IPS-NIHi7 (cell line): ENCODE measurements around the gene ATMIN.
A peak's percentile ranks its signal among the peaks of the same experiment; 100 is the strongest.

Source experiments
- DNase-seq: peaks from one replicate; pipeline ENCODE4 v3.0.0; 2012; ENCODE audit warnings: mixed read lengths; ENCODE audit errors: extremely low spot score

ATMIN gene

DNA sequence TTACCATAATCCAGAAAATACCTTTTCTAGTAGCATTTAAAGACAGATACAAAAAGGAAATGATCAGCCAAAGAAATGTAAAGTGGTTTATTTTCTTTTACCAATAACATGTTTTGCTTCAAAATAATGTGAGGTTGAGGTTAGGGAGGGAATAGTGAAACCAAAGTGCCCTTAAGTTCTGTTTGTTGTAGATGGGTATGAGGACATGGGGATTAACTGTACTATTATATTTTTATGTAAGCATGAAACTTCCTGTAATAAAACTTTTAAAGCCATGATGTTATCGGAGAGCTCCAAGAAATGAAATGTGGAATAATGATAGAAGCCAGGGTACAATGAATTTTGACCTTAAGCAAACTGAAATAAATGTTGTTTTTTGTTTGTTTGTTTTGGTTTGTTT, 31.5 kb downstream of the ATMIN start:
- DNase-seq, result no peak

DNA sequence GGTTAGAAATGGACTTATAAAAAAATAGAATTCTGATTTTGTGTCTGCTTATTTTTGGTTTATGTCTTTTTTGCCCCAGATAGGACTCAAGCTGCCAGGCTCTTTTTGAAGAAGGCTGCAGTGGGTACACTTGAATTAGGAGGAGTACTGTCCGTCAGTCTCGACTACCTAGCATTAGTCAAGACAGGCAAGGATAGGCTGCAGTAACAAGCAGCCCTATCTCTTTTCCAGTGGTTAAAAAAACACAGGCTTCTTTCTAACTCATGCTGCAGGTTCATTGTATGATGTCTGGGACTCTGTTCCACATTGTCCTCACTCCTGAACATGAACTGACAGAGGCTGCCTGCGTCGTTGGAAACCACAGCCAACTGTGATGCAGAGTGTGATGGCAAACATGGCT, 33.4 kb downstream of the ATMIN start:
- no peak for DNase-seq

DNA sequence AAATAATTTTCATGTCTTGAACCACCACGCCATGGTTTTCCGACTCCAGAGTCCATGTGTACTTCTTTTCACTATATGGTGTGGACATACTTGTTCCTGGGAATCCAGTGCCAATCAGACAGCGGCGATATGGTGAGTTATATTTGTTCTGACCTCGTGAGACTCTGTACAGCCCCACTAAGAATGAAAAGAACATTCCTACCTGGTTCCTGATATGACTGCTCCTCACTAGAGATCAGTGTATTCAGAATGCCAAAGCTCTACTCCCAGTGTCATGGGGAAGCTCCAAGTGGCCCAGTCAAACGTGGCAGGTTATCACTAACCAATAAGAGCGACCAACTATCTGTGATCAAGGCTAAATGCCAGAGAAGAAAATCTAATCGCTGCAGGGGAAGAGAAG, 35.3 kb downstream of the ATMIN start:
- DNase-seq, result no peak

DNA sequence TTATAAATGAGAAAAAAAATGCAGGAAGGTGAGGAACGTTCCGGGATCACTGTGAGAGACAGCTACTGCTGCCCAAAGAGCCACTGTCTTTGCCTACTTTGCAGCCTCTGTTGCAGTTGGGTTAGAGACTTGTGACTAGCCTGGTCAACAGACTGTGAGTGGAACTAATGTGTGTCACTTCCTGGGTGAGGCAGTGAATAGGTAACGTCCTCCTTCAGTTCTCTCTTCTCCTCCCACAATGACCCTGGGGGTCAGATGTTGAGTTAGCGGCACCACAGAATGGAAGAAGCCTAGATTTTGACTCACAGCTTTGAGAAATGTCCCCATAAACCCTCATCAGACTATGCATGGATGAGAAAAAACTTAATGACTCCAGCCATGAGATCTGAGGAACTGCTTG, 36.2 kb downstream of the ATMIN start:
- DNase-seq, result no peak

DNA sequence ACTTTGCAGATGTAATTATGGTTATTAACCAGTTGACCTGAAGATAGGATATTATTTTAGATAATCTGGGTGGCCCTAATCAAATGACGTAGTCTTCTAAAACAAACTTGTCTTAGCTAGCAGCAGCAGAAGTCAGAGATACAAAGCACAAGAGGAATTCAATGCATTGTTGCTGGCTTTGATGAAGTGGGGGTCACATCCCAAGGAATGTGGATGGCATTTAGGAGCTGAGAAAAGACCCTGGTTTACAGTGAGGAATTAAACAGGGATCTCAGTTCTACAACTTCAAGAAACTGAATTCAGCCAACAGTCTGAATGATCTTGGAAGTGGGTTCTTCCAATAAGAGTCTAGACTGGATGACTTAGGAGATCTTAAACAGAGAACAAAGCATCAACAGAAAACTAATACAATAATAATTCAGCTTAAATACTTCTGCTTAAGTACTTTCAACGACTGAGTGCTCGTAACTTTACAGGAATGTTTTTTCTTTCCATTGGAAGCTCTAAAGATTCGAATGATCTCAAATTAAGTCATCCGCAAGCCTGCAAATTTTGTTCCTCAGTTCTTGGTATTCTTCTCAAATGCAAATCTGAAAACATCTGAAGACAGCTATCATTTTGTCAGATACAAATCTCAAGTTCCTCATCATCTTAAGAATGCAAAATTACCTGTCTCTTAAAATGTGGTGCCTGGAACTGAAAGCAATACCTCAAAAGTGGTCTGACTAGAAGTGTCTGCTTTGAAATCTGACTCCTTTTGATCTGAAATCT, 38.1 kb downstream of the ATMIN start:
- no peak for DNase-seq

DNA sequence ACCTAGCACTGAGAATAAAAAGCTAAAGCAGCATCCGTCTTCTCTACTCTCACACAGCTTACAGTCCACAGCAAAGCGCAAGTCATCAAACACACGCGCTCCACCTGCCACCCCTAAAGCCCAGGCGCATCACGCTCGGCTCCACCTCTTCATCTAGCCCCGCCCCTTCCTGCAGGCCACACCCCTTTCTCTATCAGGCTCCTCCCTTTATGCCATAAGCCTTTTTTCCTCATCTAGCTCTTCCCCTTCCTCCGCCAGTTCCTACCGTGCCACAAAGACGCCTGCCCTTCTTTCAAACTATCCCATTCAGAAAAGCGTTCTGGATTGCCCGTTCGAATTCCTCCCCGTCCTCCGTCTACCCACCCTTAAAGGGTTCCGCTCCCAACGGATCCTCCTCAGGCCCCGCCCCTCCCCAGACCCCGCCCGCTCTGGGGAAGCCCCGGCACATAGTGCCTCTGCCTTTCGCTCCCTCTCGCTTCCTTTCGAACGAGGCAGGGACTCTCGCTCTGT, 41.0 kb downstream of the ATMIN start:
- DNase-seq, result peak; percentile 84

DNA sequence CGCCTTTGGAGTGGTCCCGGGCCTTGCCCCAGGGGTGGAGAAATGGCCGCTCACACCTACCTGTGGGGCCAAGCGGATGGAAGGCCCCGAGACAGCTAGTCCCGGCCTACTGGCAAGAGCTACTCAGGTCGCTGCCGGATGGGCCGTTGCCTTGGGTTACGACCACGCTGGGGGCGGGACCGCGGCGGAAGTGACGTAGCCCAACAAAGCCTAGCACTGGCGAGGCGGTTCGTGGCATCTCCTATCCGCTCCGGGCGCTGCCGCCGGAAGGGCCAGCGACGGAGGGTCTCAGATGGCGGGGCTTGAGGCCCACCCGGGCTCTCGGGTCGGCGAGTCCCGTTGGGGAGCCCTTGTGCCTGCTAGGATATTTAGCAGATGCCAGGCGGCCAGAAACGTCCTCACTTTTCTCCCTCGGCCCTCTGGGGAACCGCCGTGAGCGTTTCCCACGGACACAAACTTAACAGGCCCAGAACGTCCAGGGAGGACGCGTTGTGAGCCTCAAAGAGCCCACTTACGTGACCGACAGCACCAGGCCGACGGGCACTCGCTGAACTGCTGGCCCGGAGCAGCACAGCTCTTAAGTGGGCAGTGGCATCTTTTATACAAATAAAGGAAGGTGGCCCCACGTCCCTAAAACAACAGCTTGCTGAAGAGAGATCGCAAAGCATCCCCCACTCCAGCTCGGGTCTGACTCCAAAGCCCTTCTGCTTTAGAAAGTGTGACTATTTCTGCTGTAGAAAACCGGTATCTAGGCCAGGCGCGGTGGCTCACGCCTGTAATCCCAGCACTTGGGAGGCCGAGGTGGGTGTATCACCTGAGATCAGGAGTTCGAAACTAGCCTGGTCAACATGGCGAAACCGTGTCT, 41.7 kb downstream of the ATMIN start, which contains the start of gene C16orf46:
Gene C16orf46 (minus strand): TSS at position 163 of the 865 bp plus-strand sequence. CDS start 13,283 bp downstream, outside the sequence.
- peak; percentile 97 for DNase-seq

DNA sequence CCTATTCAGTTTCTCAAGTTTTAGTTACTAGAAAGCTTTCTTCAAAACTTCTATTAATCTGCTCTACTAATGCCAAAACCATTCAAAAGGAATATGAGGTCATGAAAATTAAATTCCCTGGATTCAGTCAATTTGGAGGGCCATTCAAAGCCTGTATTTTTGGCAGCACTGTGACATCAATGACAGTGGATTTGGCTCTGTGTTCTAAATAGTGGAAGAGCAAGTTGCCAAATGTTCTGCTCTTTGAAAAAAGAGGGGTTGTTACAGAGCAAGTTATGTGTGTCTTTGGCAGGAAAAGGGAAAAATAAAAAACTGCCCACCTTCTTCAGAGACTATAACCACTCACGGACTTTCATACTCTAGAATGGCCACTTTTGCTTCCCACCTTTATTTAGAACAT, 44.6 kb downstream of the ATMIN start:
- no peak for DNase-seq

DNA sequence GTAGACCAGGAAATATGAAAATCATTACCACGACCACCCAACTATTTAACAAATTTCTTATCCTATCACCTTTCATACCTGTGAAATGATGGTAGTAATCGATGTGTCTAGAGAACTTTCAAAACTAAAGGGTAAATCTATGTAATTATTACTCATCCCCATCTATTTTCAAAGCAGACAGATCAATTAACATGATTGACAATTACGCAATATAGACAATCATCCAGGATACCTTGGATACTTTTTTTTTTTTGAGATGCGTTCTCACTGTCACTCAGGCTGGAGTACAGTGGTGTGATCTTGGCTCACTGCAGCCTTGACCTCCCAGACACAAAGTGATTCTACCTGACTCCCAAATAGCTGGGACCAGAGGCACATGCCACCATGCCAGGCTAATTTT, 45.4 kb downstream of the ATMIN start:
- no peak for DNase-seq

DNA sequence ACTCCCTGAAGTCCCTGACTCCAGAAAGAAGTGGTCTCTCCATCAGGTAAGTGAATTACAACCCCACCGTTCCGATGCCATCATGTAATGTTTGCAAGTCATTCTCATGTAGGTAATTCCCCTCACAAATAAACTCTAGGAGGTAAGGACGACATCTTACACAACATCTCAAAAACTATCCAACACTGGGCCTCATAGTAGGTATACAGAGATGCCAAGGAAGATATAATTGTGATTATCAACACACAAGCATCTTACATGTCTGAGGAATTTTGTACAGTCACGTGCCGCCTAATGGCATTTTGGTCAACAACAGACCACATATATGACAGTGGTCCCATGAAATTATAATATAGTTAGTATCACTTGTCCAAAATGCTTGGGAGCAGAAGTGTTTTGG, 53.2 kb downstream of the ATMIN start:
- no peak for DNase-seq

DNA sequence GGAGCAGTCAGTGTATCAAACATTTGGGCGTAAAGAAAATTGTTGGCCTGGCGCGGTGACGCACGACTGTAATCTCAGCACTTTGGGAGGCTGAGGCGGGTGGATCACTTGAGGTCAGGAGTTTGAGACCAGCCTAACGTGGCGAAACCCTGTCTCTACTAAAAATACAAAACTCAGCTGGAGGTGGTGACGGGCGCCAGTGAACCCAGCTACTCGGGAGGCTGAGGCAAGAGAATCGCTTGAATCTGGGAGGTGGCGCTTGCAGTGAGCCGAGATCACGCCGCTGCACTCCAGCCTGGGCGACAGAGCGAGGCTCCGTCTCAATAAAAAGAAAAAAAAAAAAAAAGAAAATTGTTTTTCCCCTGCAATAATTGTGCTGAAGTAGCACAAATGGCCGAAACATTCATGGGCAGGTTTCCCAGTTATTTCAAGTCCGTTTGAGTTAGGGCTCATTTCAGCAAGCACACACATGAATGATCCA, 59.2 kb downstream of the ATMIN start:
- no peak for DNase-seq

DNA sequence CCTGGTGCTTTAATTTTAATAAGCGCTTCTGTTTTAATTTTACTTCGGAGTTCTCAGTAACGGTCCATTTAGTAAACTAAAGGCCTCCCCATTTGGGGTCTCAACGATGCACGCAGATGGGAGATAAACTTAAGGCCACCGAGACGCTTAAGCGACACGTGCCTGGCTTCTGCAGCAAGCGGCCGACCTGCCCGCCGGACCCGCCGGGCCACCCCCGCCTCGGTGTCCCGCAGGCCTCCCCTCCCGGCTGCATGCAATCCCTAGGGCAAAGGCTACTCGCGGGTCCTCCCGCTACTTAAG, 60.0 kb downstream of the ATMIN start:
- no peak for DNase-seq

DNA sequence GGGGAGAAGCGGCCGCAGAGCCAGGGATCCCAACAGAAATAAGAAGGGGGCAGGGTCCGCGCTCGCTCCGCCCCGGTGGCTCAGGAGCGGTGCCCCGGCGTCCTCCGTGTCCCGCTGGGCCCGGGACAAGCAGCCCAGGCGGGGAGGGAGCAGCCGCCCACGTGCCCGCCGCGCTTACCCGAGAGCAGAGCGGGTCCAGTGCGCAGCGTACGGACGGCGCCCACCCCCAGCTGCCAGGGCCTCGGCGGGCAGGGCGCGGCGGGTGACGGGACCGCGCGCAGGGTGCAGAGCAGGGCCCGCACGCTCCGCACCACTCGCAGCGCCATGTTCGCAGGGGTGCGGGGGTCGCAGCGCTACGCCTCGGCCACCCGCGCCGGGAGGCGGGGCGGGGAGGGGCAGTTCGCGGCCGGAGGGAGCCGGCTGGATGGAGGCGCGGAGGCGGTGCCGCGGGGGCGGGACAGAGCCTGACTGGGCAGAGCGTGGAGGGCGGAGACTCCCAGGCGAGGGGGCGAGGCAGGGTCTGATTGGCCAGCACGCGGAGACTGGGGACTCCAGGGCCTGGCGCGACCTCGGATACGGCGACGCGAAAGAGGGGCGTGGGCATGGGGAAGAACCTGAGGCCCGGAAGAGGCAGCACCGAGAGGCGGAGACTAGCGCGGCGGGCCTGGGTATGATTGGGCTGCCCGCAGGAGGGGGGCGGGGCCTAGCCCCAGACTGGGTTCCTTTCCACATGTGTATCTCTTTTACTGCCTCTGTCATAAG, 60.5 kb downstream of the ATMIN start, which contains the start of gene GCSH:
Gene GCSH (minus strand): TSS at position 443 of the 762 bp plus-strand sequence. CDS start 117 bp downstream, at position 326.
- peak; percentile 99 for DNase-seq

DNA sequence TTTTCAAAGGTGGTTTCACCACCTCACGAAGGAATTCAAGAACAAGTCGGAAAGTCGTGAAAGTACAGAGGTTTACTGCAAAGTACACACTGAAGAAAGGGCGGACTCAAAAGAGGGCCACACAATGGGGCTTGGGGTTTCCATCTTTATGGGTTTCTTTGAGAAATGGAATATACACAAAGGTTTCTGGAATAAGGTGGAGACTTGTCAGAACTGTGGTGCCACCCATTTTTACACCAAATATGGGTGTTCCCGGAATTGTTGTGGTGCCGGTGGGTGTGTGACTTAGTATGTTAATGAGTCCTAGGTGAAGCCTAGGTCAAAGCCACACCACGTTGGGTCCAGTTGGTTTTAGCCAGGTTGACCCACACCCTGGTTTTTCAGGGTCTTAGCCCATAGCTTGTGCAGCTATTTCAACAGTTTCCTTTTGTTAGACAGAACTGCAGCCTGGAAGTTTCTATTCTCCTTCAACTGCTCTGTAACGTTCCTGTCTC, 61.1 kb downstream of the ATMIN start:
- no peak for DNase-seq
